ENCODE results near the gene CDC5L. TPM values are rescaled to one million over a fixed set of nuclear protein-coding genes. Genes with fewer than 3 reads are reported as not detected.

CDC5L gene
- total RNA-seq, 1 donor from 2014 or later, result 18.2 TPM

GRCh38 chr6:44478158-44478557 lies 90.7 kb downstream of the CDC5L start:
- no peaks in the 10 kb centered on the region for H3K79me2 ChIP-seq (ENCODE audit: insufficient read depth, low read length)
- no peak overlapping the region for H3K4me3 Mint-ChIP-seq (ENCODE audit: unreplicated experiment)
- no peak for FAIRE-seq
- peaks cover 3% of the 10 kb centered on the region for H3K9me3 Mint-ChIP-seq (ENCODE audit: unreplicated experiment)
- no peaks in the 10 kb centered on the region for H3K36me3 Mint-ChIP-seq (ENCODE audit: low read depth, unreplicated experiment)
- peaks cover 6% of the 10 kb centered on the region for H3K27me3 ChIP-seq (ENCODE audit: insufficient read depth, low read length)
- H3K27ac Mint-ChIP-seq (ENCODE audit: unreplicated experiment), result no peak overlapping the region
- H2AFZ ChIP-seq (ENCODE audit: low read depth, low read length), result no peak overlapping the region
- H3K9me3 ChIP-seq (ENCODE audit: insufficient read depth, low read depth, low read length), result no peaks in the 10 kb centered on the region
- no peak for TF ChIP-seq CTCF (IDR thresholded peaks at IDR 0.05; ENCODE audit: insufficient read depth, low read depth, low read length)
- H3K27me3 Mint-ChIP-seq (ENCODE audit: low read depth, unreplicated experiment), result peaks cover 12% of the 10 kb centered on the region
- no peak overlapping the region for H3K4me3 ChIP-seq (ENCODE audit: insufficient read depth, low read depth, low read length)
- no peak overlapping the region for H3K27ac ChIP-seq (ENCODE audit: low read depth, low read length)
- H4K20me1 ChIP-seq (ENCODE audit: insufficient read depth, low read length), result no peaks in the 10 kb centered on the region
- H3K4me1 ChIP-seq (ENCODE audit: insufficient read depth, low read length), result peaks cover 14% of the 10 kb centered on the region
- H3K4me2 ChIP-seq (ENCODE audit: low read length), result no peak overlapping the region
- no peak for DNase-seq (ENCODE audit: low read depth)
- peaks cover 10% of the 10 kb centered on the region for H3K4me1 Mint-ChIP-seq (ENCODE audit: low read depth, unreplicated experiment)
- no peaks in the 10 kb centered on the region for H3K36me3 ChIP-seq (ENCODE audit: insufficient read depth, low read length)
- H3K9ac ChIP-seq (ENCODE audit: low read length), result no peak overlapping the region

GRCh38 chr6:44478591-44479254 lies 91.2 kb downstream of the CDC5L start:
- Histone ChIP-seq H3K4me1 (ENCODE audit: insufficient read depth, low read length) (peaks cover 14% of the 10 kb centered on the region), H3K36me3 (ENCODE audit: insufficient read depth, low read length) (no peaks in the 10 kb centered on the region), H2AFZ (ENCODE audit: low read depth, low read length) (no peak overlapping the region), H3K4me2 (ENCODE audit: low read length) (no peak overlapping the region), H4K20me1 (ENCODE audit: insufficient read depth, low read length) (no peaks in the 10 kb centered on the region), H3K27me3 (ENCODE audit: insufficient read depth, low read length) (peaks cover 7% of the 10 kb centered on the region), H3K4me3 (ENCODE audit: insufficient read depth, low read depth, low read length) (no peak overlapping the region), H3K27ac (ENCODE audit: low read depth, low read length) (no peak overlapping the region), H3K9me3 (ENCODE audit: insufficient read depth, low read depth, low read length) (no peaks in the 10 kb centered on the region), H3K9ac (ENCODE audit: low read length) (no peak overlapping the region), H3K79me2 (ENCODE audit: insufficient read depth, low read length) (no peaks in the 10 kb centered on the region)
- Mint-ChIP-seq H3K4me1 (ENCODE audit: low read depth, unreplicated experiment) (peaks cover 10% of the 10 kb centered on the region), H3K27me3 (ENCODE audit: low read depth, unreplicated experiment) (peaks cover 12% of the 10 kb centered on the region), H3K4me3 (ENCODE audit: unreplicated experiment) (no peak overlapping the region), H3K36me3 (ENCODE audit: low read depth, unreplicated experiment) (no peaks in the 10 kb centered on the region), H3K27ac (ENCODE audit: unreplicated experiment) (no peak overlapping the region), H3K9me3 (ENCODE audit: unreplicated experiment) (peaks cover 3% of the 10 kb centered on the region)
- FAIRE-seq (no peak), DNase-seq (ENCODE audit: low read depth) (no peak)
- no peak for TF ChIP-seq CTCF (IDR thresholded peaks at IDR 0.05; ENCODE audit: insufficient read depth, low read depth, low read length)
- no peak for TF ChIP-seq EZH2 (IDR thresholded peaks at IDR 0.05; ENCODE audit: insufficient read depth, low read length)

GRCh38 chr6:44480097-44480541 lies 92.6 kb downstream of the CDC5L start:
- FAIRE-seq (no peak), DNase-seq (ENCODE audit: low read depth) (no peak)
- Histone ChIP-seq H3K27ac (ENCODE audit: low read depth, low read length) (no peak overlapping the region), H3K27me3 (ENCODE audit: insufficient read depth, low read length) (peaks cover 9% of the 10 kb centered on the region), H3K9ac (ENCODE audit: low read length) (no peak overlapping the region), H3K4me1 (ENCODE audit: insufficient read depth, low read length) (peaks cover 9% of the 10 kb centered on the region), H4K20me1 (ENCODE audit: insufficient read depth, low read length) (no peaks in the 10 kb centered on the region), H3K4me2 (ENCODE audit: low read length) (no peak overlapping the region), H3K4me3 (ENCODE audit: insufficient read depth, low read depth, low read length) (no peak overlapping the region), H3K79me2 (ENCODE audit: insufficient read depth, low read length) (no peaks in the 10 kb centered on the region), H3K36me3 (ENCODE audit: insufficient read depth, low read length) (no peaks in the 10 kb centered on the region), H2AFZ (ENCODE audit: low read depth, low read length) (peak overlapping the region; percentile 58), H3K9me3 (ENCODE audit: insufficient read depth, low read depth, low read length) (no peaks in the 10 kb centered on the region)
- Mint-ChIP-seq H3K9me3 (ENCODE audit: unreplicated experiment) (peaks cover 3% of the 10 kb centered on the region), H3K27me3 (ENCODE audit: low read depth, unreplicated experiment) (peaks cover 12% of the 10 kb centered on the region), H3K4me1 (ENCODE audit: low read depth, unreplicated experiment) (peaks cover 3% of the 10 kb centered on the region), H3K4me3 (ENCODE audit: unreplicated experiment) (no peak overlapping the region), H3K27ac (ENCODE audit: unreplicated experiment) (no peak overlapping the region), H3K36me3 (ENCODE audit: low read depth, unreplicated experiment) (no peaks in the 10 kb centered on the region)
- TF ChIP-seq EZH2 (IDR thresholded peaks at IDR 0.05; ENCODE audit: insufficient read depth, low read length) (no peak), CTCF (IDR thresholded peaks at IDR 0.05; ENCODE audit: insufficient read depth, low read depth, low read length) (no peak)
